HG02885 (cell line): ENCODE measurements around the gene SMC6.

Experiments
- ATAC-seq: cut with Tn5 transposase; IDR thresholded peaks from one replicate; pipeline ENCODE4 v1.9.1; 2021; ENCODE audit warnings: mild to moderate bottlenecking; ENCODE audit not compliant: unreplicated experiment, poor library complexity

SMC6 gene

GRCh38 chr2:17620841-17621240 is 132.8 kb downstream of the SMC6 start:
- ATAC-seq: no peak

- no peak for ATAC-seq
Observed at GRCh38 chr2:17620280-17620679, 133.3 kb downstream of the SMC6 start.

- no peak for ATAC-seq
Observed at GRCh38 chr2:17617955-17618354, 135.7 kb downstream of the SMC6 start.

GRCh38 chr2:17617516-17617915 is 136.1 kb downstream of the SMC6 start:
- no peak for ATAC-seq

- ATAC-seq: no peak
Observed at GRCh38 chr2:17616405-17616804, 137.2 kb downstream of the SMC6 start.

GRCh38 chr2:17615728-17616351 is 137.8 kb downstream of the SMC6 start:
- ATAC-seq: no peak

- no peak for ATAC-seq
Observed at GRCh38 chr2:17615147-17615546, 138.5 kb downstream of the SMC6 start.

GRCh38 chr2:17614174-17614930 is 139.3 kb downstream of the SMC6 start:
- no peak for ATAC-seq
